ENCODE results near the gene PCDH10.

PCDH10 gene

GRCh38 chr4:133149932-133150471, 908 bp downstream of the PCDH10 start:
- no peak for DNase-seq (ENCODE audit: low read depth in 3 of 3)

- DNase-seq (ENCODE audit: low read depth in 3 of 3), result no peak
Observed at GRCh38 chr4:133150486-133151340, 1.6 kb downstream of the PCDH10 start.

GRCh38 chr4:133151341-133151690, 2.2 kb downstream of the PCDH10 start:
- no peak for DNase-seq (ENCODE audit: low read depth in 3 of 3)

- DNase-seq (ENCODE audit: low read depth in 3 of 3), result no peak
Observed at GRCh38 chr4:133151691-133152329, 2.7 kb downstream of the PCDH10 start.

- no peak for DNase-seq (ENCODE audit: low read depth in 3 of 3)
Observed at GRCh38 chr4:133152330-133152821, 3.3 kb downstream of the PCDH10 start.

GRCh38 chr4:133152831-133153481, 3.9 kb downstream of the PCDH10 start:
- DNase-seq (ENCODE audit: low read depth in 3 of 3), result no peak

GRCh38 chr4:133154725-133155124, 5.6 kb downstream of the PCDH10 start:
- no peak for DNase-seq (ENCODE audit: low read depth in 3 of 3)

- DNase-seq (ENCODE audit: low read depth in 3 of 3), result no peak
Observed at GRCh38 chr4:133156096-133156495, 7.0 kb downstream of the PCDH10 start.

GRCh38 chr4:133156556-133156955, 7.5 kb downstream of the PCDH10 start:
- no peak for DNase-seq (ENCODE audit: low read depth in 3 of 3)

GRCh38 chr4:133157460-133158160, 8.5 kb downstream of the PCDH10 start:
- DNase-seq (ENCODE audit: low read depth in 3 of 3), result no peak

- DNase-seq (ENCODE audit: low read depth in 3 of 3), result no peak
Observed at GRCh38 chr4:133160853-133161252, 11.8 kb downstream of the PCDH10 start.

GRCh38 chr4:133161570-133162295, 12.6 kb downstream of the PCDH10 start:
- no peak for DNase-seq (ENCODE audit: low read depth in 3 of 3)

GRCh38 chr4:133162941-133163340, 13.8 kb downstream of the PCDH10 start:
- no peak for DNase-seq (ENCODE audit: low read depth in 3 of 3)

- DNase-seq (ENCODE audit: low read depth in 3 of 3), result no peak
Observed at GRCh38 chr4:133178956-133179355, 29.9 kb downstream of the PCDH10 start.

- DNase-seq (ENCODE audit: low read depth in 3 of 3), result no peak
Observed at GRCh38 chr4:133186210-133186609, 37.1 kb downstream of the PCDH10 start.

GRCh38 chr4:133186845-133187244, 37.8 kb downstream of the PCDH10 start:
- no peak for DNase-seq (ENCODE audit: low read depth in 3 of 3)

GRCh38 chr4:133188433-133189146, 39.5 kb downstream of the PCDH10 start:
- no peak for DNase-seq (ENCODE audit: low read depth in 3 of 3)

GRCh38 chr4:133189147-133189517, 40.0 kb downstream of the PCDH10 start:
- no peak for DNase-seq (ENCODE audit: low read depth in 3 of 3)

- DNase-seq (ENCODE audit: low read depth in 3 of 3), result no peak
Observed at GRCh38 chr4:133190098-133190497, 41.0 kb downstream of the PCDH10 start.

GRCh38 chr4:133208694-133209285, 59.7 kb downstream of the PCDH10 start:
- DNase-seq (ENCODE audit: low read depth in 3 of 3), result no peak
